GM12878 (cell line): Measurements from ENCODE around the gene SSX2IP. TPM values are rescaled to one million over a fixed set of nuclear protein-coding genes. Genes with fewer than 3 reads are reported as not detected.

ENCODE experiments used
- ATAC-seq: fragments of 200-7000 bp; cut with Tn5 transposase; 3 replicates; pipeline ENCODE4 v1.9.1; 2020; ENCODE audit warnings: mild to moderate bottlenecking, moderate library complexity
- BruUV-seq: library from RNA; stranded (reverse); fragments of 400-500 nt; replicated peaks from 2 replicates; lab custom pipeline; 2021; lab: Mats Ljungman, UMichigan
- CTCF ChIA-PET: fragments of 300-600 bp; sonication (Branson Sonifier 250); formaldehyde crosslinking; extraction: SDS; loops from one replicate; lab custom pipeline; 2021; ENCODE audit warnings: inconsistent platforms; lab: Yijun Ruan, JAX
- POLR2A ChIA-PET: fragments of 350-600 bp; formaldehyde crosslinking; extraction: SDS; loops from one replicate; lab custom pipeline; 2021; ENCODE audit warnings: inconsistent platforms; lab: Charles Lee
- RAD21 ChIA-PET: fragments of 300-600 bp; sonication (Branson Sonifier 250); formaldehyde crosslinking; loops from one replicate; lab custom pipeline; 2023; ENCODE audit warnings: antibody characterized with exemption; ENCODE audit not compliant: unreplicated experiment; lab: Charles Lee
- SMC1A ChIA-PET: fragments of 300-600 bp; sonication (Branson Sonifier 250); formaldehyde crosslinking; loops from one replicate; lab custom pipeline; 2023; ENCODE audit not compliant: unreplicated experiment, uncharacterized antibody; lab: Charles Lee
- DNase-seq: peaks from one replicate; pipeline ENCODE4 v3.0.0-alpha.2; 2011; ENCODE audit warnings: low read depth, low spot score
- FAIRE-seq: peaks from 3 replicates; lab custom pipeline; 2011; peaks lifted over from hg19 to GRCh38; lab: Jason Lieb, UNC
- H2AFZ ChIP-seq: 2 replicates; pipeline ENCODE4 v1.6.0; 2011; ENCODE audit warnings: low read depth, low read length, control low read depth; ENCODE audit not compliant: control insufficient read depth
- H3K27ac ChIP-seq: 2 replicates; pipeline ENCODE4 v1.5.1; 2011; ENCODE audit warnings: control low read depth; ENCODE audit not compliant: control insufficient read depth, insufficient read depth
- H3K27me3 ChIP-seq, 2 experiments: replicated peaks in 1 of 2; 2 replicates each; pipeline versions ENCODE4 v1.6.0 to v1.6.1; 2011; ENCODE audit warnings: low read length in 1 of 2; ENCODE audit not compliant: control insufficient read depth in 2 of 2, insufficient read depth in 2 of 2
- H3K36me3 ChIP-seq, 2 experiments: 2 replicates each; pipeline ENCODE4 v1.5.1; 2011; ENCODE audit warnings: low read length in 1 of 2; ENCODE audit not compliant: control insufficient read depth in 2 of 2, insufficient read depth in 2 of 2
- H3K4me1 ChIP-seq: 2 replicates; pipeline ENCODE4 v1.6.1; 2011; ENCODE audit warnings: mild to moderate bottlenecking, low read length, moderate library complexity, mixed read lengths; ENCODE audit not compliant: control insufficient read depth, insufficient read depth
- H3K4me2 ChIP-seq: 2 replicates; pipeline ENCODE4 v1.6.0; 2011; ENCODE audit warnings: control low read depth; ENCODE audit not compliant: control insufficient read depth, insufficient read depth
- H3K4me3 ChIP-seq: fragments of 200-600 bp; sonication (generic); 2 replicates; pipeline ENCODE4 v1.5.1; 2016
- H3K79me2 ChIP-seq: 2 replicates; pipeline ENCODE4 v1.6.0; 2011; ENCODE audit warnings: low read length; ENCODE audit not compliant: control insufficient read depth, insufficient read depth
- H3K9ac ChIP-seq: 2 replicates; pipeline ENCODE4 v1.8.0; 2011; ENCODE audit warnings: low read length, control low read depth, mixed read lengths; ENCODE audit not compliant: control insufficient read depth, insufficient read depth
- H3K9me3 ChIP-seq: replicated peaks from 3 replicates; pipeline ENCODE4 v1.5.1; 2011; ENCODE audit warnings: mild to moderate bottlenecking, low read length; ENCODE audit not compliant: control insufficient read depth, insufficient read depth
- H4K20me1 ChIP-seq: 2 replicates; pipeline ENCODE4 v1.6.0; 2011; ENCODE audit not compliant: control insufficient read depth, insufficient read depth
- ATF2 ChIP-seq: IDR thresholded peaks from 2 replicates; pipeline ENCODE4 v1.6.1; 2012; ENCODE audit warnings: low read length, inconsistent platforms
- FOXM1 ChIP-seq: IDR thresholded peaks from 2 replicates; pipeline ENCODE4 v1.6.1; 2012; ENCODE audit warnings: low read depth, mild to moderate bottlenecking, inconsistent platforms, low read length, moderate library complexity
- MLLT1 ChIP-seq: fragments of 450-650 bp; IDR thresholded peaks from 2 replicates; pipeline ENCODE4 v1.6.1; 2016; ENCODE audit warnings: mild to moderate bottlenecking
- SMC3 ChIP-seq: IDR thresholded peaks from 2 replicates; pipeline ENCODE4 v1.6.1; 2011; ENCODE audit warnings: low read length, improper control_type of control experiment, borderline replicate concordance
- TCF7 ChIP-seq: IDR thresholded peaks from 2 replicates; pipeline ENCODE4 v1.6.1; 2014; ENCODE audit warnings: antibody characterized with exemption, borderline replicate concordance
- WGBS: methylation state at CpG from one replicate; pipeline ENCODE4 v1.1.6; 2016; ENCODE audit warnings: low lambda C conversion rate; ENCODE audit not compliant: insufficient replicate concordance, insufficient coverage; ENCODE audit errors: missing lambda C conversion rate; 5-methylcytosine and 5-hydroxymethylcytosine counted together
- in situ Hi-C: fragments of 300-500 bp; cut with MboI; formaldehyde crosslinking; loops from 9 replicates; pipeline ENCODE4 v1.14.3; 2018; ENCODE audit warnings: mixed read lengths
- intact Hi-C: fragments of 100-400 bp; cut with micrococcal nuclease; formaldehyde crosslinking; loops from one replicate; pipeline ENCODE4 v1.14.2; 2022; ENCODE audit not compliant: unreplicated experiment
- polyA plus RNA-seq, 11 experiments: library from polyadenylated mRNA; depleted of rRNA in 4 of 11; unstranded in 6 of 11; stranded (reverse) in 5 of 11; fragments of >200 nt; fragmentation: Nextera tagmentation in 4 of 11; fragmentation: Illumina TruSeq in 1 of 11; extraction: Ambion mirVana in 4 of 11; extraction: Trizol in 1 of 11; gene quantifications; 1 replicate in 1 of 11; 2 replicates in 10 of 11; pipeline versions ENCODE4 v1.2.1 to v1.2.3, GENCODE V29; 2011 to 2016; ENCODE audit warnings: inconsistent platforms in 2 of 11, missing spikeins in 2 of 11, low read depth in 1 of 11
- total RNA-seq, 4 experiments: library from RNA; depleted of rRNA in 3 of 4; stranded (reverse); fragments of >200 nt in 3 of 4; fragmentation: Illumina TruSeq in 1 of 4; extraction: Trizol in 1 of 4; gene quantifications; 2 replicates each; pipeline versions ENCODE4 v1.2.1 to v1.2.3, GENCODE V29; 2013 to 2021

SSX2IP gene
- total and polyA plus RNA-seq, 10 of the 15 experiments (the other 5 are each of a cell fraction or from before 2014, with no cell fraction given), result 3.3 to 14.0 (median 10.4) TPM

GRCh38 chr1:84693005-84693404 is 2.7 kb upstream of the SSX2IP start:
- Histone ChIP-seq H3K9ac (peak overlapping the region; percentile 26; the same call in 1 of the 2 replicates), H3K27ac (peak overlapping the region; percentile 52), H2AFZ (peak overlapping the region; percentile 95), H3K36me3 (no peaks in the 10 kb centered on the region), H3K4me2 (peak overlapping the region; percentile 65), H3K4me3 (peak overlapping the region; percentile 39; the same call in 1 of the 2 replicates), H3K79me2 (peaks cover 10% of the 10 kb centered on the region), H4K20me1 (no peaks in the 10 kb centered on the region), H3K4me1 (peaks cover 10% of the 10 kb centered on the region; the same call in 1 of the 2 replicates), H3K27me3 (no peaks in the 10 kb centered on the region), H3K9me3 (no peaks in the 10 kb centered on the region)
- FAIRE-seq (peak; percentile 84), ATAC-seq (no peak), DNase-seq (no peak)
- ChIA-PET SMC1A (interaction anchor here (0.6 to 2.1 kb wide), 15 partner anchors 9 to 549 kb away, joined by 3 to 21 read pairs (median 4); partner anchors contain the start of gene PRKACB), POLR2A (interaction anchor here (1.0 to 3.1 kb wide), 5 partner anchors 11 to 187 kb away, joined by 3 to 32 read pairs (median 4); partner anchors contain the start of genes GNG5 and SPATA1), RAD21 (interaction anchor here (0.8 to 2.1 kb wide), 7 partner anchors 9 to 187 kb away, joined by 3 to 7 read pairs (median 5); no protein-coding TSS in a partner anchor), CTCF (interaction anchor here (0.8 to 2.1 kb wide), 7 partner anchors 9 to 61 kb away, joined by 3 to 6 read pairs (median 3); no protein-coding TSS in a partner anchor)
- intact Hi-C loops, result no loop called here
- 70% methylated on average over 2 of the region's 2 CpGs for WGBS
- in situ Hi-C loops, result no loop called here
- TF ChIP-seq SMC3, result no peak
- peak; percentile 85 for TF ChIP-seq TCF7
- no peak for TF ChIP-seq ATF2
- TF ChIP-seq MLLT1, result 0 out of 2 replicates have a peak, but pooled peaks have one; percentile 20
- TF ChIP-seq FOXM1, result no peak
- BruUV-seq, result no TSS peak
